Endothelial cell of umbilical vein (primary cell): ENCODE results near the gene GABARAPL1. TPM values are rescaled to one million over a fixed set of nuclear protein-coding genes. Genes with fewer than 3 reads are reported as not detected.

Experiments used
- BruUV-seq: library from RNA; stranded (reverse); fragments of 400-500 nt; replicated peaks from 2 replicates; lab custom pipeline; 2021; lab: Mats Ljungman, UMichigan
- CTCF ChIA-PET: fragments of 300-600, 350-600 bp; sonication (Branson Sonifier 250); formaldehyde crosslinking; loops from one replicate; lab custom pipeline; 2021; ENCODE audit warnings: antibody characterized with exemption, inconsistent platforms; lab: Charles Lee
- POLR2A ChIA-PET: fragments of 300-600, 350-600 bp; sonication (Branson Sonifier 250); formaldehyde crosslinking; loops from one replicate; lab custom pipeline; 2021; ENCODE audit warnings: antibody characterized with exemption, inconsistent platforms; lab: Charles Lee
- DNase-seq: peaks from one replicate; pipeline ENCODE4 v3.0.0-alpha.2; 2011; ENCODE audit warnings: low read depth, low spot score
- FAIRE-seq: peaks from 2 replicates; lab custom pipeline; 2011; peaks lifted over from hg19 to GRCh38; lab: Jason Lieb, UNC
- H2AFZ ChIP-seq: 2 replicates; pipeline ENCODE4 v1.6.0; 2012; ENCODE audit warnings: low read depth, low read length, control low read depth, inconsistent platforms
- H3K27ac ChIP-seq: 2 replicates; pipeline ENCODE4 v1.5.1; 2011; ENCODE audit warnings: low read depth, mild to moderate bottlenecking, control low read depth, low read length, moderate library complexity; ENCODE audit not compliant: insufficient read depth
- H3K27me3 ChIP-seq, 2 experiments: 2 replicates each; pipeline versions ENCODE4 v1.6.0 to v1.6.1; 2011; ENCODE audit warnings: low read length in 2 of 2, mixed read lengths in 1 of 2; ENCODE audit not compliant: control insufficient read depth in 2 of 2, insufficient read depth in 2 of 2
- H3K36me3 ChIP-seq, 2 experiments: 2 replicates in 1 of 2; 3 replicates in 1 of 2; pipeline ENCODE4 v1.5.1; 2011; ENCODE audit warnings: low read length in 2 of 2, mild to moderate bottlenecking in 1 of 2, moderate library complexity in 1 of 2; ENCODE audit not compliant: control insufficient read depth in 2 of 2, insufficient read depth in 2 of 2; ENCODE audit errors: extremely low read depth in 1 of 2
- H3K4me1 ChIP-seq: 3 replicates; pipeline ENCODE4 v1.5.1; 2011; ENCODE audit warnings: mild to moderate bottlenecking, low read length; ENCODE audit not compliant: control insufficient read depth, insufficient read depth; ENCODE audit errors: extremely low read depth
- H3K4me2 ChIP-seq: 2 replicates; pipeline ENCODE4 v1.6.1; 2011; ENCODE audit warnings: low read length, control low read depth, mixed read lengths; ENCODE audit not compliant: insufficient read depth
- H3K4me3 ChIP-seq, 3 experiments: fragments of 200-600 bp in 1 of 3; sonication (generic), shearing (Covaris generic) in 1 of 3; replicated peaks in 1 of 3; 2 replicates each; pipeline ENCODE4 v1.5.1; 2011 to 2016; ENCODE audit warnings: control low read depth in 3 of 3, low read length in 3 of 3, mild to moderate bottlenecking in 2 of 3, inconsistent platforms in 1 of 3, low read depth in 1 of 3, moderate library complexity in 1 of 3; ENCODE audit not compliant: insufficient read depth in 1 of 3
- H3K79me2 ChIP-seq: 2 replicates; pipeline ENCODE4 v1.6.0; 2012; ENCODE audit warnings: low read length, inconsistent platforms; ENCODE audit not compliant: control insufficient read depth, insufficient read depth
- H3K9ac ChIP-seq: replicated peaks from 2 replicates; pipeline ENCODE3; 2011; ENCODE audit warnings: low read length, control low read depth; ENCODE audit not compliant: insufficient read depth; ENCODE audit errors: extremely low read depth
- H3K9me1 ChIP-seq: replicated peaks from 3 replicates; pipeline ENCODE4 v1.6.0; 2011; ENCODE audit warnings: mild to moderate bottlenecking, low read length; ENCODE audit not compliant: control insufficient read depth, insufficient read depth; ENCODE audit errors: extremely low read depth
- H3K9me3 ChIP-seq: replicated peaks from 2 replicates; pipeline ENCODE4 v1.5.1; 2012; ENCODE audit warnings: low read length, inconsistent platforms; ENCODE audit not compliant: control insufficient read depth, insufficient read depth
- H4K20me1 ChIP-seq: replicated peaks from 2 replicates; pipeline ENCODE3; 2011; ENCODE audit warnings: mild to moderate bottlenecking, low read length; ENCODE audit not compliant: control insufficient read depth, insufficient read depth; ENCODE audit errors: extremely low read depth
- EZH2 ChIP-seq: IDR thresholded peaks from 2 replicates; pipeline ENCODE4 v1.6.1; 2012; ENCODE audit warnings: borderline replicate concordance, low read depth, mild to moderate bottlenecking, moderate library complexity, low read length, inconsistent platforms; ENCODE audit not compliant: severe bottlenecking
- FOS ChIP-seq: IDR thresholded peaks from 2 replicates; pipeline ENCODE4 v1.6.1; 2011; ENCODE audit warnings: mild to moderate bottlenecking, low read length, moderate library complexity, borderline replicate concordance; ENCODE audit not compliant: insufficient read depth
- GATA2 ChIP-seq: IDR thresholded peaks from 2 replicates; pipeline ENCODE4 v1.7.0; 2011; ENCODE audit warnings: low read depth, mild to moderate bottlenecking, moderate library complexity, mixed read lengths, low read length; ENCODE audit not compliant: insufficient read length, insufficient read depth
- JUN ChIP-seq: IDR thresholded peaks from 2 replicates; pipeline ENCODE4 v1.6.1; 2011; ENCODE audit warnings: borderline replicate concordance, low read depth; ENCODE audit not compliant: insufficient read length, insufficient read depth
- MYC ChIP-seq: IDR thresholded peaks from one replicate; pipeline ENCODE4 v1.6.1; 2011; ENCODE audit warnings: mild to moderate bottlenecking, low read depth, low read length
- POLR2A ChIP-seq: IDR thresholded peaks from 2 replicates; pipeline ENCODE4 v1.6.1; 2012; ENCODE audit warnings: low read depth, mild to moderate bottlenecking, control low read depth, low read length
- POLR2AphosphoS5 ChIP-seq: IDR thresholded peaks from 2 replicates; pipeline ENCODE4 v1.6.1; 2012; ENCODE audit warnings: low read depth, mild to moderate bottlenecking, control low read depth, low read length, moderate library complexity; ENCODE audit not compliant: insufficient read depth
- dilution Hi-C: fragments of 300-500 bp; cut with MboI; formaldehyde crosslinking; loops from one replicate; pipeline ENCODE4 v1.15.0; 2019; ENCODE audit warnings: low sequenced_read_pairs; ENCODE audit not compliant: extremely low pct_ligation_motif_present
- intact Hi-C: fragments of 100-400 bp; cut with micrococcal nuclease; formaldehyde crosslinking; loops from one replicate; pipeline ENCODE4 v1.10.0; 2022
- polyA plus RNA-seq, 4 experiments: library from polyadenylated mRNA; depleted of rRNA in 3 of 4; stranded (reverse) in 3 of 4; unstranded in 1 of 4; fragments of >200 nt; gene quantifications; 2 replicates each; pipeline versions ENCODE4 v1.2.1 to v1.2.3, GENCODE V29; 2011 to 2012; ENCODE audit warnings: missing spikeins in 1 of 4
- total RNA-seq: library from RNA; stranded (reverse); gene quantifications from 2 replicates; pipeline ENCODE4 v1.2.3, GENCODE V29; 2021
- TF ChIP-seq, protein P1 (sequence below): IDR thresholded peaks from 2 replicates; pipeline ENCODE4 v1.6.1; 2011; ENCODE audit not compliant: insufficient read depth, insufficient read length
- TF ChIP-seq, protein P2 (sequence below), 2 donors: IDR thresholded peaks; 1 replicate in 1 of 2; 2 replicates in 1 of 2; pipeline ENCODE4 v1.5.1; 2011; ENCODE audit warnings: low read length in 2 of 2, mild to moderate bottlenecking in 2 of 2, moderate library complexity in 2 of 2, control low read depth in 1 of 2, inconsistent platforms in 1 of 2, low read depth in 1 of 2; ENCODE audit not compliant: insufficient read depth in 1 of 2; ENCODE audit errors: extremely low read depth in 1 of 2

Gene GABARAPL1
- total and polyA plus RNA-seq, 2 donors (not counting 3 experiments of a cell fraction or from before 2014, with no cell fraction given): 59.4 to 65.6 TPM

DNA sequence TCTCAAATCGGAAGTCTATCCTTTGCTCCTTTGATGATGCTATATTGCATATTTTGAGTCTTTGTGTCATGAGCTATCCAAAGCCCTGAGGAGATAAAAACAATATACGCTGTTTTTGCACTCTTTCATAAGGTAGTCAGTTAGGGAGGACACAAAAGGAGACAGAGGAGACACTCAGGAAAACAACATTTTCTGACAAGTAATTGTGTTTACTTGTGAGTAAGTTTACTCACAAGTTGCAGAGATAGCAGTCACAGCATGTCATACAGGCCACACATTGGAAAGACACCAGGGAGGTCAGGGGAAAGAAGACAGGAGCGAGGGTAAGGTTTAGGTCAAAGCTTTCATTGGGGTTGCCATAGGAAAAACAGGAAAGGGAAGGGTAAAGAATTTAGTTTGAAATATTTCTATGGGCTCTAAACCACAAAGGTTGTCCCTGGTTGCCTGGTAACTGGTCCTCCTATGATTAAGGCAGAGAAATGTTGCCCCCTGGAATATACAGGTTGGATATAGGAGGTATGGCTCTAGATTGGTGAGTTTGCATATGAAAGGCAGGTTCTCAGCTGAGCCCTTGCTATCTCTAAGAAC lies 7.4 kb upstream of the GABARAPL1 start:
- no peaks in the 10 kb centered on the region for H3K36me3 ChIP-seq
- TF ChIP-seq JUN: no peak
- no peak for TF ChIP-seq GATA2
- TF ChIP-seq FOS: no peak
- TF ChIP-seq, protein P1, sequence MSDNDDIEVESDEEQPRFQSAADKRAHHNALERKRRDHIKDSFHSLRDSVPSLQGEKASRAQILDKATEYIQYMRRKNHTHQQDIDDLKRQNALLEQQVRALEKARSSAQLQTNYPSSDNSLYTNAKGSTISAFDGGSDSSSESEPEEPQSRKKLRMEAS: no peak
- TF ChIP-seq, protein P2, sequence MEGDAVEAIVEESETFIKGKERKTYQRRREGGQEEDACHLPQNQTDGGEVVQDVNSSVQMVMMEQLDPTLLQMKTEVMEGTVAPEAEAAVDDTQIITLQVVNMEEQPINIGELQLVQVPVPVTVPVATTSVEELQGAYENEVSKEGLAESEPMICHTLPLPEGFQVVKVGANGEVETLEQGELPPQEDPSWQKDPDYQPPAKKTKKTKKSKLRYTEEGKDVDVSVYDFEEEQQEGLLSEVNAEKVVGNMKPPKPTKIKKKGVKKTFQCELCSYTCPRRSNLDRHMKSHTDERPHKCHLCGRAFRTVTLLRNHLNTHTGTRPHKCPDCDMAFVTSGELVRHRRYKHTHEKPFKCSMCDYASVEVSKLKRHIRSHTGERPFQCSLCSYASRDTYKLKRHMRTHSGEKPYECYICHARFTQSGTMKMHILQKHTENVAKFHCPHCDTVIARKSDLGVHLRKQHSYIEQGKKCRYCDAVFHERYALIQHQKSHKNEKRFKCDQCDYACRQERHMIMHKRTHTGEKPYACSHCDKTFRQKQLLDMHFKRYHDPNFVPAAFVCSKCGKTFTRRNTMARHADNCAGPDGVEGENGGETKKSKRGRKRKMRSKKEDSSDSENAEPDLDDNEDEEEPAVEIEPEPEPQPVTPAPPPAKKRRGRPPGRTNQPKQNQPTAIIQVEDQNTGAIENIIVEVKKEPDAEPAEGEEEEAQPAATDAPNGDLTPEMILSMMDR (IDR thresholded peaks at IDR 0.05; ENCODE audit: extremely low read depth in 1 of 2, insufficient read depth in 1 of 2, low read depth in 1 of 2, low read length in 2 of 2): no peak
- no peak for TF ChIP-seq POLR2A
- TF ChIP-seq MYC: no peak
- TF ChIP-seq POLR2AphosphoS5: no peak
- TF ChIP-seq EZH2: no peak
- no TSS peak for BruUV-seq
- H3K4me1 ChIP-seq: peaks cover 5% of the 10 kb centered on the region
- H4K20me1 ChIP-seq: no peaks in the 10 kb centered on the region
- H2AFZ ChIP-seq: no peak overlapping the region
- ChIA-PET POLR2A (no interaction called here), CTCF (interaction anchor here (1.0 kb wide), 1 partner anchor 52 kb away, joined by 3 read pairs; no protein-coding TSS in a partner anchor)
- FAIRE-seq (no peak), DNase-seq (no peak)
- H3K79me2 ChIP-seq: no peaks in the 10 kb centered on the region
- no peak overlapping the region for H3K4me3 ChIP-seq
- dilution Hi-C loops (no loop called here), intact Hi-C loops (no loop called here)
- H3K9ac ChIP-seq: no peak overlapping the region
- no peak overlapping the region for H3K4me2 ChIP-seq
- no peak overlapping the region for H3K27ac ChIP-seq
- H3K27me3 ChIP-seq: no peaks in the 10 kb centered on the region
- no peaks in the 10 kb centered on the region for H3K9me3 ChIP-seq
- no peaks in the 10 kb centered on the region for H3K9me1 ChIP-seq
